Nephron progenitor cell (in vitro differentiated cells): Measurements from ENCODE around the gene RSPH1.

ENCODE experiments used
- DNase-seq: peaks from one replicate; pipeline ENCODE4 v3.0.0; 2021
- H3K27ac Mint-ChIP-seq: 2 replicates; pipeline ENCODE4 v1.8.0; 2021; ENCODE audit warnings: mild to moderate bottlenecking, moderate library complexity, mixed read lengths
- H3K27me3 Mint-ChIP-seq: 2 replicates; pipeline ENCODE4 v1.8.0; 2021; ENCODE audit warnings: mild to moderate bottlenecking, low read depth, mixed read lengths; ENCODE audit not compliant: poor library complexity
- H3K36me3 Mint-ChIP-seq: 2 replicates; pipeline ENCODE4 v1.8.0; 2021; ENCODE audit warnings: low read depth, mixed read lengths
- H3K4me1 Mint-ChIP-seq: 2 replicates; pipeline ENCODE4 v1.8.0; 2021; ENCODE audit warnings: mixed read lengths
- H3K4me3 Mint-ChIP-seq: 2 replicates; pipeline ENCODE4 v1.8.0; 2021; ENCODE audit warnings: mild to moderate bottlenecking, moderate library complexity, mixed read lengths
- H3K9me3 Mint-ChIP-seq: 2 replicates; pipeline ENCODE4 v1.8.0; 2021; ENCODE audit warnings: mild to moderate bottlenecking, moderate library complexity, mixed read lengths
- TF ChIP-seq, protein P1 (sequence below): fragments of 200-600 bp; sonication (generic); IDR thresholded peaks from 2 replicates; pipeline ENCODE4 v1.5.0; 2021; ENCODE audit warnings: antibody characterized with exemption

Gene RSPH1

DNA sequence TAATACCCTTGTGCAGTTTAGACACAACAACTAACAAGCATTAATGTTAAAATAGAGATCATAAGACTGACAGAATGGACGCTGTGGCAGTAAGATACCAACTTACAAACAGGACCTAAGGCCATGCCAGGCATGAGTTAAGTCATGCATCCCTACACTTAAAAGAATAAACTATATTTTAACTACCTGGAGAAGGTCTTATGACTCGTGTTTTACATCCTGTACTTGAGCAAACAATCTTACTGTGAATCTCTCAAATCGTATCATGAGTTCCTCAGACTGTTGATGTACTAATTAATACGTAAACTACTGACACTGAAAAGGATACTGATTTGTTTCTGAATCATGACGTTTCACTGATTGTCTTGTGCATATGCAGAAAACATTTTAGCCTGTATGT lies 2.0 kb upstream of the RSPH1 start:
- no peak overlapping the region for H3K27ac Mint-ChIP-seq
- no peak for DNase-seq
- no peaks in the 10 kb centered on the region for H3K36me3 Mint-ChIP-seq
- TF ChIP-seq, protein P1, sequence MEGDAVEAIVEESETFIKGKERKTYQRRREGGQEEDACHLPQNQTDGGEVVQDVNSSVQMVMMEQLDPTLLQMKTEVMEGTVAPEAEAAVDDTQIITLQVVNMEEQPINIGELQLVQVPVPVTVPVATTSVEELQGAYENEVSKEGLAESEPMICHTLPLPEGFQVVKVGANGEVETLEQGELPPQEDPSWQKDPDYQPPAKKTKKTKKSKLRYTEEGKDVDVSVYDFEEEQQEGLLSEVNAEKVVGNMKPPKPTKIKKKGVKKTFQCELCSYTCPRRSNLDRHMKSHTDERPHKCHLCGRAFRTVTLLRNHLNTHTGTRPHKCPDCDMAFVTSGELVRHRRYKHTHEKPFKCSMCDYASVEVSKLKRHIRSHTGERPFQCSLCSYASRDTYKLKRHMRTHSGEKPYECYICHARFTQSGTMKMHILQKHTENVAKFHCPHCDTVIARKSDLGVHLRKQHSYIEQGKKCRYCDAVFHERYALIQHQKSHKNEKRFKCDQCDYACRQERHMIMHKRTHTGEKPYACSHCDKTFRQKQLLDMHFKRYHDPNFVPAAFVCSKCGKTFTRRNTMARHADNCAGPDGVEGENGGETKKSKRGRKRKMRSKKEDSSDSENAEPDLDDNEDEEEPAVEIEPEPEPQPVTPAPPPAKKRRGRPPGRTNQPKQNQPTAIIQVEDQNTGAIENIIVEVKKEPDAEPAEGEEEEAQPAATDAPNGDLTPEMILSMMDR = no peak
- peaks cover 34% of the 10 kb centered on the region for H3K27me3 Mint-ChIP-seq
- no peaks in the 10 kb centered on the region for H3K9me3 Mint-ChIP-seq
- H3K4me3 Mint-ChIP-seq = no peak overlapping the region
- peaks cover 26% of the 10 kb centered on the region for H3K4me1 Mint-ChIP-seq

DNA sequence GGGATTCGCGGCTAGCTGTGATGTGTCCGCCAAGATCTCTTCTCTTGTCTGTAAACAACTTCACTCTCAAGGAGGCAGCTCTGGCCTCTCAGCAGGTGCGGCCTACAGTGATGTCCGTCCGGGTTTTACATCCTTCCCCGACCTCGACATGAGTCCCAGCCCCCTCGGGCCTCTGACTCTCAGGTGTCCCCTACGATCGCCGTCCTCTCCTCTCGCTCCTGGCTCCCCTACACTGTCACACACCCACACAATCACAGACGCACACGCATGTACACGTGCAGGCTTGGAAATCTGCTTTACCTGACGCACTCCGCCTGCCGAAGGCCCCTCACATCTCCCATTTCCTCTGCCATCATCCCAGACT lies 797 bp upstream of the RSPH1 start:
- Mint-ChIP-seq H3K36me3 (no peaks in the 10 kb centered on the region), H3K27ac (peak overlapping the region; percentile 98), H3K27me3 (peaks cover 35% of the 10 kb centered on the region), H3K9me3 (no peaks in the 10 kb centered on the region), H3K4me1 (peaks cover 28% of the 10 kb centered on the region), H3K4me3 (peak overlapping the region; percentile 91)
- DNase-seq = no peak
- TF ChIP-seq, protein P1 = no peak

DNA sequence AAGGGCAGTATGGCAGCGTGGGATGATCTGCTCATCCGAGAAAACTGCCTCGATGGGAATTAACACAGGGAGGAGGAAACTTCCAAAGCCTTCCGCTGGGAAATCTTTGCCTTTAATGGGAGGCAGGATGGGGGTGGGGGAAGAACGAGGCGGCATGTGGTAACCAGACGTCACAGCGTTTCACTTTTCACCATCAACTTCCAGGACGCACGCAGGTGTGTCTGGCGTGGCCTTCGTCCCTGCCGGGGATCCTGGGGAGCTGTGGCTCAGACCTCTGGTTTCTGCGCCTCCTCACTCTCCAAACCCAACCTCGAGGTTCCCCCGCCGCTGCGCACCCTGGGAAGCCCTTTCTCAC lies 282 bp downstream of the RSPH1 start:
- Mint-ChIP-seq H3K27me3 (peaks cover 33% of the 10 kb centered on the region), H3K4me3 (peak overlapping the region; percentile 91), H3K4me1 (peaks cover 28% of the 10 kb centered on the region), H3K36me3 (no peaks in the 10 kb centered on the region), H3K27ac (no peak overlapping the region), H3K9me3 (no peaks in the 10 kb centered on the region)
- TF ChIP-seq, protein P1 = no peak
- DNase-seq = no peak

DNA sequence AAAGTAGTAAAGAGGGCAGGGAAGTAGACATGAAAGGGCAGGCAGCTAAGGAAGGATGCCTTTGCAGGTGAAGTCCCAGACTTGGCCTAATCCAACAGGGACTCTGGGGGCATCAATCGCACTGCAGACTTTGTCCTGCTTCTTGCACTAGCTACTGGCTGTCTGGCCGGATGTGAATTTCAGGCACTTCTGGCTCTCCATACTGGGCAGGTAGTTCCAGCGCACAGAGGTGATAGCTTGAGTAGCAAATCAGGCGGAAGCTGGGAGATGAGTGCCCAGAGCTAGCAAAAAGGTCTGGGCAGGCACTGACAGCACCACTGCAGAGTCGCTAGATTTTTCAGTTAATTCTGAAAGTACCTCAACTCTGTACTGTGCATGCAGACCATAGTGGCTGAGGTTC lies 997 bp downstream of the RSPH1 start:
- TF ChIP-seq, protein P1 = no peak
- H3K4me3 Mint-ChIP-seq = no peak overlapping the region
- no peaks in the 10 kb centered on the region for H3K9me3 Mint-ChIP-seq
- H3K36me3 Mint-ChIP-seq = no peaks in the 10 kb centered on the region
- no peak overlapping the region for H3K27ac Mint-ChIP-seq
- peaks cover 33% of the 10 kb centered on the region for H3K27me3 Mint-ChIP-seq
- DNase-seq = no peak
- H3K4me1 Mint-ChIP-seq = peaks cover 28% of the 10 kb centered on the region

DNA sequence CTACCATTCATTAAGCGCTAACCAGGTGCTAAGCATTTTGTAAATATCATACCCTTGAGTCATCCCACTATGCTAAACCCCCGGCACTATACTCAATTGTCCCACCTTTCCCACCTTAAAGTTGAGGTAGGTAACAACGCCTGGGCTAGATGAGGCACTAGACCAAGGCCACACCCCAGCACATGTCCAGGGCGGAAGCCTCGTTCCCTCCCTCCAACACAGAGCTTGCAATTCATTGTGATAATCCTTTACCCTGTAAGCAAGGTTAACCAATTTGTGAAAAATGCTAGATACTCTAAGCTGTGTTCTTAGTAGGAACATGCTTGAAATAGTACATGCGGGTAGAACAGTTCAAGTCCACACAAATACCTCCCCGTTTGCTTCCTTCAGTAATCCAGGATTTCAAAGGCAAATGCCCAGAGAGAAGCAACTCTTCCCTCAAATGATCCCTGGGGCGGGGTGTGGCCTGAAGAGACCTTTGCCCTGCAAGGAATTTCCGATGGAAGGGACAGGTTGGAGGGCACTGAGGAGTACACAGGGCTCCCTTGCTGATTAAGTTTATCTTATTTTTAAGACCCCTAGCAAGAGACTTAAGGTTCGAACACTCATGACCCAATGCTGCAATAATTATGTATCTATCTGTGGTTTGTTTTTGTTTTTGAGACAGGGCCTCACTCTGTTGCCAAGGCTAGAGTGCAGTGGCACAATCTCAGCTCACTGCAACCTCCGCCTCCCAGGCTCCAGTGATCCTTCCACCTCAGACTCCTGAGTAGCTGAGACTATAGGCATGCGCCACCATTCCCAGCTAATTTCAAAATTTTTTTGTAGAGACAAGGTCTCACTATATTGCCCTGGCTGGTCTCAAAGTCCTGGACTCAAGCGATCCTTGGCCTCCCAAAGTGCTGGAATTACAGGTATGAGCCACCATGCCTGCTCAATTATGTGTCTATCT lies 2.6 kb downstream of the RSPH1 start:
- TF ChIP-seq, protein P1 = no peak

DNA sequence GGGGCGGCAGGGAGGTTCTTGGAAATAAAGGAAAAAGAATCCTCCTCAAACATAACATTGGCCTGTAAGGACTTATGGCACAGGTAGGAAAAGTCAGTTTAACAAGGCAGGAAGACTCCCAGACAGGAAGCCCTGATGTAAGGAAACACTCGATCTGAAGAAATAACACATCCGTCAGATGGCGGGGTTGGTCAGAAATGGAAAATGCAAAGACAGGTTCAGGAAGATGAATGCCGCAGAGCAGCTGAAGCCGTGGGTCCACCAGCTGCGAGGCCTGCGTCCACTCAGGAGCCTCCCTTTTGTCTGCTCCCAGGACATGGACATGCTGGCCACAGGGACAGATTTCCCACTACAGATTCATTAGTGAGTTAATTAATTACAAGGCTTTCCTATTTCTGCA lies 3.8 kb downstream of the RSPH1 start:
- H3K4me3 Mint-ChIP-seq = no peak overlapping the region
- DNase-seq = no peak
- H3K36me3 Mint-ChIP-seq = no peaks in the 10 kb centered on the region
- TF ChIP-seq, protein P1 = no peak
- no peak overlapping the region for H3K27ac Mint-ChIP-seq
- no peaks in the 10 kb centered on the region for H3K9me3 Mint-ChIP-seq
- H3K4me1 Mint-ChIP-seq = peaks cover 20% of the 10 kb centered on the region
- peaks cover 52% of the 10 kb centered on the region for H3K27me3 Mint-ChIP-seq

More for the DNA sequence above, 2.6 kb downstream of the RSPH1 start:
- Mint-ChIP-seq H3K27me3 (peaks cover 43% of the 10 kb centered on the region), H3K27ac (no peak overlapping the region), H3K4me3 (no peak overlapping the region), H3K36me3 (no peaks in the 10 kb centered on the region), H3K4me1 (peaks cover 22% of the 10 kb centered on the region), H3K9me3 (no peaks in the 10 kb centered on the region)
- no peak for DNase-seq
